HG03558 (cell line): ENCODE results near the gene NDOR1.
"Not testable (repeated sequence)": the region's sequence is repeated elsewhere in the genome, so short reads cannot be mapped to it uniquely, and the experiment has no call there.

Source experiments
- ATAC-seq: cut with Tn5 transposase; IDR thresholded peaks from one replicate; pipeline ENCODE4 v1.9.1; 2021; ENCODE audit warnings: moderate number of reproducible peaks; ENCODE audit not compliant: unreplicated experiment; ENCODE audit errors: extremely low read depth

Gene NDOR1

GRCh38 chr9:137240841-137241489, 35.5 kb downstream of the NDOR1 start, which contains the start of gene TUBB4B:
Gene TUBB4B, plus strand, starts transcription at chr9:137241287. Its CDS starts 74 bp downstream, at chr9:137241361.
- peak; percentile 46 for ATAC-seq

DNA sequence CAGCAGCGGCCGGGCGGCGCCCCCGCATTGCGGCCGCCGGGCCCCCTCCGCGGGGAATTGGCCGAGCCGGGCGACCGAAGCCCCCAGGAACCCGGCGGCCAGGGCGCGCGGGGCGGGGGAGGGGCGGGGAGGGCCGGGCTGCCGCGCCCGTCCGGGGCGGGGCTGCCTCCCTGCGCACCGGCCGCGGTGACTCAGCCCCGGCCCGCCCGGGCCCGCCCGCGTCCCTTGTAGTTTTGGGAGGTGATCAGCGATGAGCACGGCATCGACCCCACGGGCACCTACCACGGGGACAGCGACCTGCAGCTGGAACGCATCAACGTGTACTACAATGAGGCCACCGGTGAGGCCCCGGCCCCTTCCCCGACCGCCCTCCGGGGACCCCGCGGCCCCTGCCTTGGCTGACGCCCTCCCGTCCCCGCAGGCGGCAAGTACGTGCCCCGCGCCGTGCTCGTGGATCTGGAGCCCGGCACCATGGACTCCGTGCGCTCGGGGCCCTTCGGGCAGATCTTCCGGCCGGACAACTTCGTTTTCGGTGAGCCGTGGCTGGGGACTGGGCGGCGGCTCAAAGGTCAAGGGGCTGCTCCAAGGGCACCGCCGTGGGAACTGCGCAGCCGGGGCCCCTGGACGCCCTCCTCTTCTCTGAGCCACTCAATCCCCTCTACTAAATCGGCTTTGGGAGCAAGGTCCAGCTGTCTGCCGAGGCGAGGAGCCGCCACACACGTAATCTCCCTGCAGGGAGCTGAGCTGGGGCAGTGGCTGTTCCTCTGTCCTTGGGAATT, 36.2 kb downstream of the NDOR1 start:
- ATAC-seq: no peak

GRCh38 chr9:137242269-137243203, 37.0 kb downstream of the NDOR1 start:
- no peak for ATAC-seq

DNA sequence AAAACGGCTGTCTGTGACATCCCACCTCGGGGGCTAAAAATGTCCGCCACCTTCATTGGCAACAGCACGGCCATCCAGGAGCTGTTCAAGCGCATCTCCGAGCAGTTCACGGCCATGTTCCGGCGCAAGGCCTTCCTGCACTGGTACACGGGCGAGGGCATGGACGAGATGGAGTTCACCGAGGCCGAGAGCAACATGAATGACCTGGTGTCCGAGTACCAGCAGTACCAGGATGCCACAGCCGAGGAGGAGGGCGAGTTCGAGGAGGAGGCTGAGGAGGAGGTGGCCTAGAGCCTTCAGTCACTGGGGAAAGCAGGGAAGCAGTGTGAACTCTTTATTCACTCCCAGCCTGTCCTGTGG, 37.7 kb downstream of the NDOR1 start:
- ATAC-seq: not testable (repeated sequence)

DNA sequence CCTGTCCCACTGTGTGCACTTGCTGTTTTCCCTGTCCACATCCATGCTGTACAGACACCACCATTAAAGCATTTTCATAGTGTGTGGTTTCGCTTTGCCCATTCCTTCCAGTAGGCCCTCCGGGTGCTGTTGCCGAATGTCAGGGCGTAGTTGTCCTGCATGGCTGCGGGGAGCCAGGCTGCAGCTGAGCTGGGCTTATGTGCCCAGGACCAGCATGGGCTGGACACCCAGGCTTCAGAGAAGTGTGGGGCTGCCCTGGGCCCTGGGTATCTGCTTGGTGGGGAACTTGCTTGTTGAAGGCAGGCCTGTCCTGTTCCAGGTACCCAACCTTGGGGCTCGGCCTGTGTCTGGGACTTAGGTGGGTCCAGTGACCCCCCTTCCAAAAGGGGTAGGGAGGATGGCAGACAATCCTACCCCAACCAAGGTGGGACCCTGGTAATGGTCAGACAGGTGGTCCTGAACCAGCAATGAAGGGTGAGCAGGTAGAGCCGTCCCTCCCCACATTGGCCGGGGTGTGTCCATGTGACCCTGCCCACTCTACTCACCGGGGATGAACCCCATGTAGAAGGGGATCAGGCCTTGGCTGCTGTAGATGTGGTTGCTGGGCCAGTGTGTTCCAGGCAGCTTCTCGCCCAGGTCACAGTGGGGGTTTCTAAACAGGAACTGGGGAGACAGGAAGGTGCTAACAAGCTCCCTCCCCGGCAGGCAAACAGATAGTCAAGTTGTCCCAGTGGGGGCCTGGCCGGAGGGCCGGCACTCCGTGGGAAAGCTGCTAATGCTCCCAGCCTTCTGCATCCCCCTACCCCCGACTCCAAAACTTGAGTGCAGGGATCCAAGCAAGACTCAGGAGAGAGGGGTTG, 38.4 kb downstream of the NDOR1 start:
- ATAC-seq: no peak

GRCh38 chr9:137244486-137245449, 39.3 kb downstream of the NDOR1 start:
- no peak for ATAC-seq

- no peak for ATAC-seq
These were observed 40.2 kb downstream of the NDOR1 start for GRCh38 chr9:137245450-137246421.

DNA sequence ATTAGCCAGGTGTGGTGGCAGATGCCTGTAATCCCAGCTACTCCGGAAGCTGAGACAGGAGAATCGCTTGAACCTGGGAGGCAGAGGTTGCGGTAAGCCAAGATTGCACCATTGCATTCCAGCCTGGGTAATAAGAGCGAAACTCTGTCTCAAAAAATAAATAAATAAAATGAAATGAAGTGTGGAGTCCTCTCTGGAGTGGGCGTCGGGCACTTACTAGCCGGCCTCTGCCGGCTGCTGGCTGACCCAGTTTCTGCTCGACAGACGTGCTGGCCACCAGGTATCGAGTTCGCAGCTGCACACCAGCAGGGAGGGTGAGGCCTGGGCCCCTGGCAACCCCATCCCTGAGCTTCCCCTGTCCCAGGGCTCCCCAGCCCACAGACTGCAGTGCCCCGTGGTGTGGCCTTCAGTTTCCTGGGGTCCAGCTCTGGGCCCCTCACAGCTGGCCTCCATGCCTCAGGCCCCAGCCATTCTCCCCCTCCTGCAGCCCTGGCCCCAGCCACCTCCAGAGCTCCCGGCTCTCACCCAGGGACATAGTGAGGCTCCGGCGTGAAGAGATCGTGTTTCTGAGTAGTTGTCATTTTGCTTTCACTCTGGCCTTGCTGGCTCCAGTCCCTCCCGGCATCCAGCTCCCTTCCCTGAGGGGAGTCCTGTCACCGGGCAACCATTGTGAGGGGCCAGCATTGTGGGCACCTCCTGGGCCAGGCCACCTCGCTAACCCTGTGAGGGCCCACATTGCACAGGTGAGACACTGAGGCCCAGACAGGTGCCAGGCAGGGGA, 41.8 kb downstream of the NDOR1 start:
- no peak for ATAC-seq

DNA sequence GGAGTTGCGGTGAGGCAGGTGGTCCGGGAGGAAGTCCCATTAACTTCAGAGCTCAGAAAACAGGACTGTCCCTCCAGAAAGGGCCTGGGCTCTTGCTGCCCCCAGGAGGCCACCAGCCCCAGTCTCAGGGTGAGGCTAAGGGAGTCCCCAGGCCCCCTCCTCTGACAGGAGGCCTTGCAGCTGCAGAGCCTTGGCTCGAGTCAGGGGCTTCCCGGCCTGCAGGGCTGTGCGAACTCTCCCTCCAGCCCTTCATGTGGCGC, 42.3 kb downstream of the NDOR1 start:
- ATAC-seq: no peak

DNA sequence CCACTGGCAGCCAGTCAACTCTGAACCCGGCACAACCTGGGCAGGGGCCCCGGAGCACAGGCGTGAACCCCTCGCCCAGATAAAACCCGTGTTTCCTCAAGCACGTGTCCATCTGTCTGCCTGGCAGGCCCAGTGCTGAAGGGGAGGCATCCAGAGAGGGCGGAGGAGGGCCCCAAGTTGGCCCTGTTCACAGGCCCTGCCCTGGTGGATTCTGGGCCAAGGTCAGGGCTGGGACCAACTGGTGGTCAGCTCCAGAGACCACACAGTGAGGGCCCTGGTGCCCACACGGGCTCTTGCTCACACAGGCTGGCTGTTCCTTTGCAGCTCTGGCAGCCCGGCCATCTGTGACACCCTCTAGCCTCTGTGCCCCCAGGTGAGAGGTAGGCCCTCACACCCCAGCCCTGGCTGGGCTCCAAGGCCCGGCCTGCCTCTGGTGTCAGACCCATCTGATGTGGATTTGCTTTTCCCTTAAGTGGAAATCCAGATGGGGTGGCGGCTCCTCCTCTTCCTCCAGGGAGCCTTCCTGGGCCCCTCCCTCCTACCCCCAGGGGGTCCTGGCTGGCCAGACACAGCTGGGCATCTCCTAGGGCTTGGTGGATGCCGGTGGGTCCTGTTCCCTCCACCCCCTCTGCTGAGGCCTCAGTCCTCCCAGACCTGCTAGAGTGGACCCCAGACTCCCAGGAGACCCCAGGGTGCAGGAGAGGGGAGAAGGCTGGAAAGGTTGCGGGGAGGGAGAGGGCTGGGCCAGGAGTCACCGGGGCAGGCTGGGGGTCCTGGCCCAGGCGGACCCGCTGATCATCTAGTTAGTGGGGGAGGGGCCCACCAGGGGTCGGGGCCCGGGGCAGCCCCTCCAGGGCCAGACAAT, 45.1 kb downstream of the NDOR1 start:
- ATAC-seq: no peak

DNA sequence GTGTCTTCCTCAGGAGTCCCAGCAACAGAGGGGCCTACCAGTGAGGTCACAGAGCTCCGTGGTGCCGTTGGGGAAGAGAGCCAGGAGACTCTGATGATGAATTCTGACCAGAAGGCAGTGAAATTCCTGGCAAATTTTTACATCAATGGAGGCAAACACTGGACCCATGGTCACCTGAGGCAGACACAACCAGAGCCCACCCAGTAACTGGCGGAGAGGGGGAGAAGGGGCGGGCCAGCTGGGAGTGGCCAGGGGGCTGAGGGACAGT, 45.6 kb downstream of the NDOR1 start, which contains the start of gene STPG3:
STPG3 (plus strand) TSS at position 93 of the 268 bp plus-strand sequence; CDS start at position 94, 1 bp downstream.
- ATAC-seq: no peak

- ATAC-seq: no peak
These were observed 46.2 kb downstream of the NDOR1 start for GRCh38 chr9:137251490-137252268.

- no peak for ATAC-seq
These were observed 47.3 kb downstream of the NDOR1 start for GRCh38 chr9:137252555-137253506.
